Inflammatory macrophage treated with lipopolysaccharide for 1 hour (primary cell): Measurements from ENCODE around the gene HCRTR2.
"Not testable (repeated sequence)": the region's sequence is repeated elsewhere in the genome, so short reads cannot be mapped to it uniquely, and the experiment has no call there.

Experiments
- DNase-seq, 2 donors: peaks; one replicate each; pipeline ENCODE4 v3.0.0-alpha.2; 2020 to 2022

Gene HCRTR2

GRCh38 chr6:55220961-55221360, 46.6 kb downstream of the HCRTR2 start:
- no peak for DNase-seq

GRCh38 chr6:55227862-55228261, 53.5 kb downstream of the HCRTR2 start:
- no peak for DNase-seq

GRCh38 chr6:55239099-55239498, 64.8 kb downstream of the HCRTR2 start:
- DNase-seq: no peak

GRCh38 chr6:55240975-55241605, 66.8 kb downstream of the HCRTR2 start:
- peak; percentile 10 to 25 for DNase-seq

- no peak for DNase-seq
These were observed 76.1 kb downstream of the HCRTR2 start for GRCh38 chr6:55250400-55250799.

- no peak for DNase-seq
These were observed 80.8 kb downstream of the HCRTR2 start for GRCh38 chr6:55255113-55255512.

- DNase-seq: no peak
These were observed 85.9 kb downstream of the HCRTR2 start for GRCh38 chr6:55260181-55260580.

GRCh38 chr6:55265409-55266114, 91.2 kb downstream of the HCRTR2 start:
- DNase-seq: no peak

- DNase-seq: no peak
These were observed 92.6 kb downstream of the HCRTR2 start for GRCh38 chr6:55266896-55267295.

GRCh38 chr6:55276745-55277530, 102.6 kb downstream of the HCRTR2 start:
- peak; percentile 3 to 18 for DNase-seq

GRCh38 chr6:55277646-55278045, 103.3 kb downstream of the HCRTR2 start:
- no peak for DNase-seq

- no peak for DNase-seq
These were observed 106.9 kb downstream of the HCRTR2 start for GRCh38 chr6:55281215-55281614.

- DNase-seq: no peak
These were observed 107.8 kb downstream of the HCRTR2 start for GRCh38 chr6:55282115-55282514.

GRCh38 chr6:55286824-55287223, 112.5 kb downstream of the HCRTR2 start:
- no peak for DNase-seq

GRCh38 chr6:55290736-55291135, 116.4 kb downstream of the HCRTR2 start:
- DNase-seq: no peak

- DNase-seq: peak in 1 of 2 donors; percentile 3
These were observed 118.8 kb downstream of the HCRTR2 start for GRCh38 chr6:55293116-55293515.

GRCh38 chr6:55297214-55297613, 122.9 kb downstream of the HCRTR2 start:
- not testable (repeated sequence) for DNase-seq

GRCh38 chr6:55299286-55299985, 125.1 kb downstream of the HCRTR2 start:
- DNase-seq: no peak

- no peak for DNase-seq
These were observed 130.4 kb downstream of the HCRTR2 start for GRCh38 chr6:55304747-55305146.

GRCh38 chr6:55319961-55320695, 145.8 kb downstream of the HCRTR2 start:
- DNase-seq: no peak

- no peak for DNase-seq
These were observed 146.4 kb downstream of the HCRTR2 start for GRCh38 chr6:55320696-55321086.

GRCh38 chr6:55327169-55327568, 152.9 kb downstream of the HCRTR2 start, which contains the start of gene GFRAL:
Gene GFRAL (plus strand): TSS chr6:55327469. CDS start chr6:55327555, 86 bp downstream.
- DNase-seq: no peak
